Fibroblast of villous mesenchyme (primary cell): Measurements from ENCODE around the gene CRYBA4. TPM values are rescaled to one million over a fixed set of nuclear protein-coding genes. Genes with fewer than 3 reads are reported as not detected.

ENCODE experiments used
- DNase-seq: peaks from one replicate; pipeline ENCODE4 v3.0.0-alpha.2; 2010; ENCODE audit warnings: low read depth
- H3K4me3 ChIP-seq: 2 replicates; pipeline ENCODE4 v1.5.1; 2011; ENCODE audit warnings: low read depth, mild to moderate bottlenecking, low read length
- total RNA-seq: library from RNA; depleted of rRNA; stranded (reverse); fragments of >200 nt; gene quantifications from 2 replicates; pipeline ENCODE4 v1.2.3, GENCODE V29; 2012
- TF ChIP-seq, protein P1 (sequence below): IDR thresholded peaks from 2 replicates; pipeline ENCODE4 v1.5.1; 2012; ENCODE audit warnings: low read depth, mild to moderate bottlenecking, low read length; ENCODE audit not compliant: insufficient read depth

Gene CRYBA4
- total RNA-seq, 1 donor, result not detected

DNA sequence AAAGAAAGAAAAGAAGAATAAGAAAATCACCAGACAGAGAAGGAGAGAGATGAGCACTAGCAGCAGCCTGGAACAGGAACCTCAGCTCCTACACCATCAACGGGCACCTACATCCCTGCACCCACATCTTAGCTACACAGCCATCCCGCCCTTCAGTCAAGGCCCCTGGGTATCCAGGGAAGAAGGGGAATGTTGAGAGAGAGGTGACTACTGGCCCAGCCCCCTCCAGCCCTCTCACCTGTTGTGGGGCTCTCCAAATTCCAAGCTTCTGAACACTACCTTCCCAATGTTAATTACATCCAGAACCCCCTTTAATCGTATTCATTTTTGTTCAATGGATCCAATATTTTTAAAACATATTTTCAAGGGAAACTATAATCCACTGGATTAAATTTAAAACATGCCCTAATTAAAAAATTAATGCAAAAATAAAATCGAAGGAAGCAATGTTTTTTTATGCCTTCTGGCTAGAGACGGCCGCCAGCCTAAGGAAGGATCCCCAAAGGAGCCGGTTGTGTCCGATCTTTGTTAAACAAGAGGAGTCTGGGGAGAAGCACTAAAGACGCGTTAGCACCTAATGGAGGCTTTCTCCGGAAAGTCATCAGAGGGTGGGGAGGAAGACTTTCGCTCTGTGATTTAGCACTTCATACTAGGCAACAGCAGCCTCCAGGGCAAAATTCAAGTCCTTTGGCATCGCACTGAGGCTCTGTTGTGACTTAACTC, 41.4 kb upstream of the CRYBA4 start:
- H3K4me3 ChIP-seq, result no peak overlapping the region
- no peak for DNase-seq
- TF ChIP-seq, protein P1, sequence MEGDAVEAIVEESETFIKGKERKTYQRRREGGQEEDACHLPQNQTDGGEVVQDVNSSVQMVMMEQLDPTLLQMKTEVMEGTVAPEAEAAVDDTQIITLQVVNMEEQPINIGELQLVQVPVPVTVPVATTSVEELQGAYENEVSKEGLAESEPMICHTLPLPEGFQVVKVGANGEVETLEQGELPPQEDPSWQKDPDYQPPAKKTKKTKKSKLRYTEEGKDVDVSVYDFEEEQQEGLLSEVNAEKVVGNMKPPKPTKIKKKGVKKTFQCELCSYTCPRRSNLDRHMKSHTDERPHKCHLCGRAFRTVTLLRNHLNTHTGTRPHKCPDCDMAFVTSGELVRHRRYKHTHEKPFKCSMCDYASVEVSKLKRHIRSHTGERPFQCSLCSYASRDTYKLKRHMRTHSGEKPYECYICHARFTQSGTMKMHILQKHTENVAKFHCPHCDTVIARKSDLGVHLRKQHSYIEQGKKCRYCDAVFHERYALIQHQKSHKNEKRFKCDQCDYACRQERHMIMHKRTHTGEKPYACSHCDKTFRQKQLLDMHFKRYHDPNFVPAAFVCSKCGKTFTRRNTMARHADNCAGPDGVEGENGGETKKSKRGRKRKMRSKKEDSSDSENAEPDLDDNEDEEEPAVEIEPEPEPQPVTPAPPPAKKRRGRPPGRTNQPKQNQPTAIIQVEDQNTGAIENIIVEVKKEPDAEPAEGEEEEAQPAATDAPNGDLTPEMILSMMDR, result no peak

DNA sequence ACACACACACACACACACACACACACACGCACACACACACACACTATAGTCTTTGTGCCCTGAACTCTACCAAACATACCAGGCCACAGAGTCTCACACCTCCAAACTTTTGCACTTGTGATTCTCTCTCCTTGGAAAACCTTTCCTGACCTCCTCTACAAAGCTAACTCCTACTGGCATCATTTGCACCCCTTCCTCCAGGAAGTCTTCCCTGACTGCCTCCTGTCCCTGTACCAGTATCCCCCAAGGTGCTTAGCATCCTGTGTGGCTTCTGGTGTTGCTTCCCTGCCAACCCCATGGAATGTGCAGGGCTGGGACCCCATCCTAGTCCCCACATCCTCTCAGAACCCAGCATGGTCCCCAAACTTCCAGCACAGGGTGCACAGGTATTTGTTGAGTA, 40.7 kb upstream of the CRYBA4 start:
- no peak overlapping the region for H3K4me3 ChIP-seq
- TF ChIP-seq, protein P1, result no peak
- DNase-seq, result no peak

DNA sequence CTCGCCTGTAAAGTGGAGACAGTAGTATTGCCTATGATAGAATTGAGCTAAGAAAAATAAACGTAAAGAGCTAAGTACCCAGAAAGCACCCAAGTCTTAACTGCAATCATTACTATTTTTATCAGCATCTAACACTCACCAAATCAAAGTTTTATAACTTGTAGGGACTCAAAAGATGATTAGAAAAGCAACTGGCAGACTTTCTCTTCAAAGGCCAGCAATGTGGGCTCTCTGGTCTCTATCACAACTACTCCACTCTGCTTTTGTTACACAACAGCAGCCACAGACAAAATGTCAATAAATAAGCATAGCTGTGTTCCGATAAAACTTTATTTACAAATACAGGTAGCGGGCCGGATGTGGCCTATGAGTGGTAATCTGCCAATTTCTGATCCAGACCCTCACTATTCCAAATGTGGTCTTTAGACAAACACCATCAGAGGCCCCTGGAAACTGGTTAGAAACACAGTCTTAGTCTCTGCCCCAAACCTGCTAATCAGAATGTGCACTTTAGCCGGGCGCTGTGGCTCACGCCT, 40.1 kb upstream of the CRYBA4 start:
- H3K4me3 ChIP-seq, result no peak overlapping the region
- DNase-seq, result no peak
- TF ChIP-seq, protein P1, result no peak

DNA sequence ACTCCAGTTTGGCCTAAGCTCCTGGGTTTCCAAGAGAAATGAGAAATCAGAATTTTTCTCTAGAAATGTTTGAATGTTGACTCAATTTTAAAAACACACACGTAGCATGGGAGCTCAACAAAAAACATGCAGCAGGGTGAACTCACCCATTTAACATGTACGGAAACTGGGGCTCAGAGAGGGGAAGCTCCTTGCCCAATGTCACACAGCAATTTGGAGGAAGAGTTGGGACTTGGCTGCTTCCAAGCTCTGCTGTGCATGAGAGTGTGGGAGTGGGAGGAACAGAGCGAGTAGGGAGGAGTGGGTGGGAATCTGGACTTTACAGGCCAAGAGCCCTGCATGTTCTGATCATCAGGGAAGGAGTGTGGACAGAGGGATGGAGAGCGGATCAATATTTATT, 37.8 kb upstream of the CRYBA4 start:
- no peak overlapping the region for H3K4me3 ChIP-seq
- no peak for DNase-seq
- TF ChIP-seq, protein P1, result no peak

DNA sequence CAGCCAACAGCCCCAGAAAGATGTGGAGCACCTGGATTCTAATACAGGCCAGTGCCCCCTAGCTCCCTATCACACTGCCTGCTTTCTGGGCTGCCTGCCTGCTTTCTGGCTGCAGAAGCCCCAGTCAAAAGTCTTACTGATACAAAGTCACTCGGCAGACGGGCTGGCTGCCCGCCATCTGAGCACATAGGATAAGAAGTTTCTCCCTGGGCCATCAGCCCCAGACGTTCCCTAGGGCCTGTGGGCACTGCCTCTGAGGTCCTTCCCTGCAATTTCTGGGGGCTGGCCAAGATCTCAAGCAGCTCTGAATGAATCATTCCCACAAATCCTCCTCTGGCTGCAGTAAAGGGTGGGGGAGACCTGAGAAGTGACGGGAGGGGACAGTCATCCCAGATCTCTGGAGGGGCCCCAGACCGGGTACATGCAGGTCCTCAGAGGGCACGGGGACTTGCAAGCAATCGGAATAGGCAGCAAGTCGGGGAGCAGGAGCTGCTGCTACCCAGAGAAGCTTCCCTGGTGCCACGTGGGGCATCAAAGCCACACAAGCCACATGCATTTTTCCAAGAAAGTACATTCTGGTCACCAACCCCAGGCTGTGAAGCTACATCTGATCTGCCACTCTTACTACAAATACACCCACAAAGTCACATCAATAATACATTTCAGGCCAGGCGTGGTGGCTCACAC, 36.5 kb upstream of the CRYBA4 start:
- DNase-seq, result peak; percentile 82
- no peak overlapping the region for H3K4me3 ChIP-seq
- TF ChIP-seq, protein P1, result no peak

DNA sequence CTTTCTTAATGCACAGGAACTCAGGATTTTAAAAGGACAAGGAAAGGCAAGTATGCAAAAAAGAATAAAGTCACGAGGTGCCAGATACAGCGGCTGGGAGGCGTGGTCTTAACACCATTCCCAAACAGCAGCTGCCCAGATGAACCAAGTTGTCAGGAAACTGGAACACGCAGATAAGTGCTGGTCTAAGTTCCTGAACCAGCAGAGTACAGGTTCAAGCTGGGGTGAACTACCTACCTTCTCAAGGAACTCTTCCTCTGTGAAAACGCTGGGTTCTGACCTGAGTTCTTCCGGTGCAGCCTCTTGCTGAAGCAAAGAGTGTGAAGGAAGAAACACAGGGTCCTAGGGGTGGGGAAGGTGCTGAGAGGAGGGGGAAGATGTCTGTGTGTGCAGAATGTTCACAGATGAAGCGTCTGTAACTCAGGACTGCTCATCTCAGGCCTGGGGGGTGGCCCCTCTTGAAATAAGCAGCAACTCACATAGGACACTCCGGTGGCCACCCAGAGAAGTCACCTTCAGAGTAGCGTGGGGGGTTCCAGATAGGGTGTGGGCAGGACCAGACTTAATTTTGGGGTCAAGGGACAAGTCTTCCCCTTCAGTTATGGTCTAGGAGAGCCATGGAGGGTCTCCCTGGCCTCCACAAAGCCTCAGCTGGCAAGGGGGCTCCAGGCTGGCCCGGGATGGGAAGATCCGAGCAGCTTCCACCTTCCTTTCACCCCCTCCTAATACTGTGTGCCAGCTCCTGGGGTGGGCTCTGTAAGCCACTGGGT, 35.0 kb upstream of the CRYBA4 start:
- TF ChIP-seq, protein P1, result no peak
- DNase-seq, result peak; percentile 55
- H3K4me3 ChIP-seq, result no peak overlapping the region
